GM18951 (cell line): ENCODE results near the gene VPS13D.
"Not testable (repeated sequence)": the region's sequence is repeated elsewhere in the genome, so short reads cannot be mapped to it uniquely, and the experiment has no call there.

Source experiments
- POLR2A ChIP-seq: IDR thresholded peaks from 4 replicates; pipeline ENCODE4 v1.6.1; 2011; ENCODE audit warnings: mild to moderate bottlenecking; ENCODE audit not compliant: insufficient read length, insufficient read depth; ENCODE audit errors: extremely low read depth
- in situ Hi-C: fragments of 300-500 bp; cut with MboI; formaldehyde crosslinking; loops from one replicate; pipeline ENCODE4 v1.12.0; 2022; ENCODE audit warnings: low sequenced_read_pairs, mixed read lengths, inconsistent platforms; ENCODE audit not compliant: unreplicated experiment

Gene VPS13D

DNA sequence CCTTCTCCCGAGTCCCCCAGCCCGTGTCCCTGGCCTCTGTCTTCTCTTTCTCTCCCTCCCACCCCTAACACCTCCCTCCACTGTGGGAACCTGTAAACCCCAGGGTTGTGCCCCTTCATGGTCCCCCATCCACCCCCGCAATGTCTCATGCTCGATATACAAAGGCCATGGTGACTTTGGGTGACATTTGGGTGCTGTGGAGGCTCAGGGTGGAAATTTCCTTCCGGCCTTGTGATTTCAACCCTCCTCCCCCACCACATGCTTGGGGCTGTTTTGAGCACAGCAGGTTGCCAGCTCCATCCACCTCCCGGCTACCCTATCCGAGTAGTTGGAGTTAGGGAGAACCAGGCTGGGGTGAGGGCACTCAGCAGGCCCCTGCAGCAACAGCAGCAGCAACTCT is 25.7 kb upstream of the VPS13D start:
- in situ Hi-C loops = no loop called here
- no peak for TF ChIP-seq POLR2A

GRCh38 chr1:12204754-12205658 is 24.8 kb upstream of the VPS13D start:
- in situ Hi-C loops = loop anchor here (5.0 kb wide), 1 partner anchor 83 kb away; no protein-coding TSS in a partner anchor

GRCh38 chr1:12206238-12206637 is 23.6 kb upstream of the VPS13D start:
- in situ Hi-C loops = loop anchor here (5.0 kb wide), 1 partner anchor 84 kb away; no protein-coding TSS in a partner anchor

More at GRCh38 chr1:12204754-12205658, 24.8 kb upstream of the VPS13D start:
- no peak for TF ChIP-seq POLR2A

DNA sequence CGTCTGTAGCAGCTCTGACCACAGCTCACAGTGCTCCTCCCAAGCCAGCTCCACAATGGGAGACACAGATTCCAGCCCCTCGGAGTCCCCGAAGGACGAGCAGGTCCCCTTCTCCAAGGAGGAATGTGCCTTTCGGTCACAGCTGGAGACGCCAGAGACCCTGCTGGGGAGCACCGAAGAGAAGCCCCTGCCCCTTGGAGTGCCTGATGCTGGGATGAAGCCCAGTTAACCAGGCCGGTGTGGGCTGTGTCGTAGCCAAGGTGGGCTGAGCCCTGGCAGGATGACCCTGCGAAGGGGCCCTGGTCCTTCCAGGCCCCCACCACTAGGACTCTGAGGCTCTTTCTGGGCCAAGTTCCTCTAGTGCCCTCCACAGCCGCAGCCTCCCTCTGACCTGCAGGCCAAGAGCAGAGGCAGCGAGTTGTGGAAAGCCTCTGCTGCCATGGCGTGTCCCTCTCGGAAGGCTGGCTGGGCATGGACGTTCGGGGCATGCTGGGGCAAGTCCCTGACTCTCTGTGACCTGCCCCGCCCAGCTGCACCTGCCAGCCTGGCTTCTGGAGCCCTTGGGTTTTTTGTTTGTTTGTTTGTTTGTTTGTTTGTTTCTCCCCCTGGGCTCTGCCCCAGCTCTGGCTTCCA is 22.9 kb upstream of the VPS13D start:
- TF ChIP-seq POLR2A = no peak
- in situ Hi-C loops = loop anchor here (5.0 kb wide), 1 partner anchor 85 kb away; no protein-coding TSS in a partner anchor

More at GRCh38 chr1:12206238-12206637, 23.6 kb upstream of the VPS13D start:
- no peak for TF ChIP-seq POLR2A

- in situ Hi-C loops = loop anchor here (5.0 kb wide), 1 partner anchor 86 kb away; no protein-coding TSS in a partner anchor
- TF ChIP-seq POLR2A = no peak
Measured at GRCh38 chr1:12208271-12208670, 21.6 kb upstream of the VPS13D start.

DNA sequence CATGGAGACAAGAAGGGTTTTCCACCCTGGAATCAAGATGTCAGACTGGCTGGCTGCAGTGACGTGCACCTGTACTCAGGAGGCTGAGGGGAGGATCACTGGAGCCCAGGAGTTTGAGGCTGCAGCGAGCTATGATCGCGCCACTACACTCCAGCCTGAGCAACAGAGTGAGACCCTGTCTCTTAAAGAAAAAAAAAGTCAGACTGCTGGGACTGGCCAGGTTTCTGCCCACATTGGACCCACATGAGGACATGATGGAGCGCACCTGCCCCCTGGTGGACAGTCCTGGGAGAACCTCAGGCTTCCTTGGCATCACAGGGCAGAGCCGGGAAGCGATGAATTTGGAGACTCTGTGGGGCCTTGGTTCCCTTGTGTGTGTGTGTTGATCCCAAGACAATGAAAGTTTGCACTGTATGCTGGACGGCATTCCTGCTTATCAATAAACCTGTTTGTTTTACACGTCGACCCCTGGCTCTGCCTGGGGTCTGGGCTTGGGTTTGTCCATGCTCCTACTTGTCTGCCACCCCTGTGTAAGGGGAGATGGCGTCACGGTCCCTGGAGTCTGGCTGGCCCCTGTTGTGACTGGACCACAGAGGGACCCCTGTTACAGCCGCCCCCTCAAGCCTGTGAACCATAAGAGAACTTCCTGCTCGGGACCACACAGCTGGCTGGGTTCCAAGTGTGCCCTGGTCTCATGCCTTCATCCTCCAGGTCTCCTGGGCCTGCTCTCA is 20.9 kb upstream of the VPS13D start:
- in situ Hi-C loops = loop anchor here (5.0 kb wide), 1 partner anchor 87 kb away; no protein-coding TSS in a partner anchor
- peak; percentile 14 for TF ChIP-seq POLR2A

GRCh38 chr1:12209495-12209832 is 20.4 kb upstream of the VPS13D start:
- no peak for TF ChIP-seq POLR2A
- in situ Hi-C loops = loop anchor here (5.0 kb wide), 1 partner anchor 87 kb away; no protein-coding TSS in a partner anchor

DNA sequence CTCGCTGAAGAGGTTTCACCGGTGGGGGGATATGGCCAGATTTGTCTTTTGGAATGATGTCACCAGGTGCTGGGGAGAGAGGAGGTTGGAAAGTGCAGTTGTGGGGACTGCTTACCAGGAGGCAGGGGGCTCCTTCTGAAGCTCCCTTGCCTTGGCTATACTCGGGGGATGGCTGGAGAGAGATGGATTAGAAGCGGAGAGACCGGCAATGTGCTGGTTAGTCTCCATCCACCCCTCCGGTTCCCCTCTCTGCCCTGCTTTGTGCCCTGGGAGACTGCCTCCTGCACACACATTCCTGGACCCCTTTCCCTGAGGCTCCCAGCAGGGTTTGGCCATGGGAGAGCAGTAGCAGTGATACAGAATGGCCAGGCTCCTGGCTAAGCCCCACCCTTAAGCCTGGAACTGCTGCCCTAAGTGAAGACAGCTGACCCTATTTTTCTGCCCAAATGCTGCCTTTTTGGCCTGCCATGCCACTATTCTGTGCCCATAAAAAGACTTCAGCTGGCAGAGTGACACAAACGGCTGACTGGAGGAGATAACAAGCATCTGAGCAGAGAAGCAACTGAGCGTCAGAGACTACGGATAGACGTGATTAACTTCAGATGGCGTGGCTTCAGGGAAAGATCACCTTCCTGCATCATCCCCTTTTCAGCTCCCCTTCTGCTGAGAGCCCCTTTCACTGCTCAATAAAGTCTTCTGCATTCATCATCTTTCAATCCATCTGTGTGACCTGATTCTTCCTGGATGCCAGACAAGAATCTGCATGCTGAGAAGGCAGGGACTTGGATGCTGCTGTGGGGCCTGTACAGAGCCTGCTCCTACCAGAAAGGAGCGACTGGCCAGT is 14.5 kb upstream of the VPS13D start:
- no peak for TF ChIP-seq POLR2A
- in situ Hi-C loops = no loop called here

- in situ Hi-C loops = no loop called here
- no peak for TF ChIP-seq POLR2A
Measured at GRCh38 chr1:12219800-12220199, 10.0 kb upstream of the VPS13D start.

GRCh38 chr1:12220890-12221289 is 8.9 kb upstream of the VPS13D start:
- in situ Hi-C loops = no loop called here
- TF ChIP-seq POLR2A = no peak

DNA sequence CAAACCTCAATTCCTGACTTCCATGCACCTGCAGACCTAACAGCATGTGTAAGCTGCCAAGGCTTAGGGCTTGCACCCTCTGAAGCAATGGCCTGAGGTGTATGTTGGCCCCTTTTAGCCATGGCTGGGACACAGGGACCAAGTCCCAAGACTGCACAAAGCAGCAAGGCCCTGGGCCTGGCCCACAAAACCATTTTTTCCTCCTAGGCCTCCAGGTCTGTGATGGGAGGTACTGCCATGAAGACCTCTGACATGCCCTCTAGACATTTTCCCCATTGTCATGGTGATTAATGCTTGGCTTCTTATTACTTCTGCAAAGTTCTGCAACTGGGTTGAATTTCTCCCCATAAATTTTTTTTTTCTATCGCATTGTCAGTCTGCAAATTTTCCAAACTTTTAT is 7.1 kb upstream of the VPS13D start:
- in situ Hi-C loops = not testable (repeated sequence)

DNA sequence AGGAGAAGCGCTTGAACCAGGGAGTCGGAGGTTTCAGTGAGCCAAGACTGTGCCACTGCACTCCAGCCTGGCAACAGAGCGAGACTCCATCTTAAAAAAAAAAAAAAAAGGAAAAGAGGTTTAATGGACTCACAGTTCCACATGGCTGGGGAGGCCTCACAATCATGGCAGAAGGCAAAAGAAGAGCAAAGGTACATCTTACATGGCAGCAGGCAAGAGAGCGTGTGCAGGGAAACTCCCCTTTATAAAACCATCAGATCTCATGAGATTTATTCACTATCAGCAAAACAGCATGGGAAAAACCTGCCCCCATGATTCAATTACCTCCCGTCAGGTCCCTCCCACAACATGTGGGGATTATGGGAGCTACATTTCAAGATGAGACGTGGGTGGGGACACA is 5.7 kb upstream of the VPS13D start:
- in situ Hi-C loops = not testable (repeated sequence)
